Neural progenitor cell (in vitro differentiated cells): ENCODE measurements around the gene IL36B. TPM values are rescaled to one million over a fixed set of nuclear protein-coding genes. Genes with fewer than 3 reads are reported as not detected.

Source experiments
- DNase-seq: peaks from one replicate; pipeline ENCODE4 v3.0.0-alpha.2; 2016; ENCODE audit warnings: low spot score
- H2AFZ ChIP-seq: fragments of 200-600 bp; sonication (generic); replicated peaks from 2 replicates; pipeline ENCODE4 v1.6.1; 2016; ENCODE audit warnings: antibody characterized with exemption
- H3F3A ChIP-seq: fragments of 200-600 bp; sonication (generic); 2 replicates; pipeline ENCODE4 v1.6.1; 2016; ENCODE audit warnings: antibody characterized with exemption, low read depth
- H3K27ac ChIP-seq: fragments of 200-600 bp; sonication (generic); 2 replicates; pipeline ENCODE4 v1.5.1; 2016; ENCODE audit warnings: mild to moderate bottlenecking
- H3K27me3 ChIP-seq: fragments of 200-600 bp; sonication (generic); 2 replicates; pipeline ENCODE4 v1.6.1; 2016; ENCODE audit warnings: mild to moderate bottlenecking, moderate library complexity
- H3K36me3 ChIP-seq: fragments of 200-600 bp; sonication (generic); 2 replicates; pipeline ENCODE4 v1.5.1; 2016
- H3K4me1 ChIP-seq: fragments of 200-600 bp; sonication (generic); 2 replicates; pipeline ENCODE4 v1.6.1; 2016; ENCODE audit warnings: mixed run types
- H3K4me2 ChIP-seq: fragments of 200-600 bp; sonication (generic); 2 replicates; pipeline ENCODE4 v1.6.1; 2016
- H3K4me3 ChIP-seq: fragments of 200-600 bp; sonication (generic); 2 replicates; pipeline ENCODE4 v1.5.1; 2016
- H3K79me2 ChIP-seq: fragments of 200-600 bp; sonication (generic); 2 replicates; pipeline ENCODE4 v1.6.1; 2016; ENCODE audit warnings: low read depth
- H3K9ac ChIP-seq: fragments of 200-600 bp; sonication (generic); 2 replicates; pipeline ENCODE4 v1.6.1; 2016
- H3K9me3 ChIP-seq: fragments of 200-600 bp; sonication (generic); 2 replicates; pipeline ENCODE4 v1.5.1; 2016; ENCODE audit warnings: low read depth
- H4K20me1 ChIP-seq: fragments of 200-600 bp; sonication (generic); 2 replicates; pipeline ENCODE4 v1.6.1; 2016; ENCODE audit warnings: low read depth
- H3K27ac Mint-ChIP-seq: 3 replicates; pipeline ENCODE4 v1.8.0; 2021; ENCODE audit warnings: mixed read lengths
- H3K27me3 Mint-ChIP-seq: 2 replicates; pipeline ENCODE4 v1.8.0; 2022; ENCODE audit warnings: low read depth, mild to moderate bottlenecking, inconsistent platforms, moderate library complexity, mixed read lengths; ENCODE audit not compliant: insufficient read depth
- H3K36me3 Mint-ChIP-seq: 3 replicates; pipeline ENCODE4 v1.8.0; 2021; ENCODE audit warnings: mixed read lengths
- H3K4me1 Mint-ChIP-seq: 3 replicates; pipeline ENCODE4 v1.8.0; 2021; ENCODE audit warnings: mixed read lengths
- H3K4me3 Mint-ChIP-seq: 3 replicates; pipeline ENCODE4 v1.8.0; 2021; ENCODE audit warnings: mild to moderate bottlenecking, moderate library complexity, mixed read lengths
- H3K9me3 Mint-ChIP-seq: 3 replicates; pipeline ENCODE4 v1.8.0; 2020; ENCODE audit warnings: mixed read lengths
- EZH2 ChIP-seq: fragments of 200-600 bp; sonication (generic); IDR thresholded peaks from 2 replicates; pipeline ENCODE4 v1.6.1; 2017; ENCODE audit warnings: antibody characterized with exemption, mild to moderate bottlenecking, moderate library complexity
- EZH2phosphoT487 ChIP-seq: fragments of 200-600 bp; sonication (generic); IDR thresholded peaks from 2 replicates; pipeline ENCODE4 v1.6.1; 2017; ENCODE audit warnings: antibody characterized with exemption
- total RNA-seq: library from RNA; depleted of rRNA; stranded (reverse); fragments of >200 nt; gene quantifications from 2 replicates; pipeline ENCODE4 v1.2.3, GENCODE V29; 2015; ENCODE audit warnings: low replicate concordance
- TF ChIP-seq, protein P1 (sequence below): fragments of 200-600 bp; sonication (generic); IDR thresholded peaks from 2 replicates; pipeline ENCODE4 v1.5.1; 2017; ENCODE audit warnings: antibody characterized with exemption, mild to moderate bottlenecking

IL36B gene
- total RNA-seq, 1 donor from 2014 or later: not detected

DNA sequence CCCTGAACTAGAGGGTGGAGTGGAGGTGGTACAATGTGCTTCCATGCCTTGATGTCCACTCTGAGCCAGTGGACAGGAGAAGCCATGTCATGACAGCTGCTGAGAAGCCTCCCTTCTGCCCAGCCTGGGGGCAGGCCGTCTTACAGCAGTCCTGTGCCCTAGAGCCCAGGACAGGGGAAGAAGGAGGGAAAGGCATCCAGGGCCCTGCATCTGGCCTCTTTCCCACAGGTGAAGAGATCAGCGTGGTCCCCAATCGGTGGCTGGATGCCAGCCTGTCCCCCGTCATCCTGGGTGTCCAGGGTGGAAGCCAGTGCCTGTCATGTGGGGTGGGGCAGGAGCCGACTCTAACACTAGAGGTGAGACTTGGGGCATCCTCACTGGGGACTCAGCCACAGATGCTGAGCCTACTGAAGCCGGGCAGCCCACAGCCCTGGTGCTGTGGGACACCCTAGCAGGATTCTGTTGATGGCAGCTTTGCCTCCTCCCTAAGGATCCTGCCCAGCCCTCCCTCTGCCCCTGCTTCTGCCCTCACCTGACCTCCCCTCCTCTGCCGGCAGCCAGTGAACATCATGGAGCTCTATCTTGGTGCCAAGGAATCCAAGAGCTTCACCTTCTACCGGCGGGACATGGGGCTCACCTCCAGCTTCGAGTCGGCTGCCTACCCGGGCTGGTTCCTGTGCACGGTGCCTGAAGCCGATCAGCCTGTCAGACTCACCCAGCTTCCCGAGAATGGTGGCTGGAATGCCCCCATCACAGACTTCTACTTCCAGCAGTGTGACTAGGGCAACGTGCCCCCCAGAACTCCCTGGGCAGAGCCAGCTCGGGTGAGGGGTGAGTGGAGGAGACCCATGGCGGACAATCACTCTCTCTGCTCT lies 9.5 kb upstream of the IL36B start:
- H3K36me3 Mint-ChIP-seq: no peaks in the 10 kb centered on the region
- no peak overlapping the region for H2AFZ ChIP-seq

DNA sequence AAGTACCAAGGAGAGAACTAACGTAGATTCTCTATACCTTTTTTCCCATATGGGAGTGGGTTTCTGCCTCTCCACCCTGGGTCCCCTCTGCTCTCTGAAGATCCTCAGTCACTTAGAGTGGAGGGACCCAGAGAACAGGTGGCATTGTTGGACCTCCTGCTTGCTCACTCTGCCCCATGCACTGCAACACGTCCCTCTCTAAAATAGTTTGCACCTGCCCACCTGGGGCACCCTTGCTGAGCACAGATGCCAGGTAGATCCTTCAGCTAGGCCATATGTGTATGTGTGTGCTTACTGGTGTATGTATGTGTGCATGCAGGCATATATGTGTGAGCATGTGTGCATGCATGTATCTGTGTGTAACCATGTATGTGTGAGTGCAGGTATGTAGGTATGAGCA lies 8.6 kb upstream of the IL36B start:
- no peaks in the 10 kb centered on the region for H3K9me3 ChIP-seq
- H3K27me3 ChIP-seq: no peaks in the 10 kb centered on the region
- no peaks in the 10 kb centered on the region for H3K36me3 Mint-ChIP-seq

More for the DNA sequence above, 9.5 kb upstream of the IL36B start:
- no peaks in the 10 kb centered on the region for H4K20me1 ChIP-seq
- H3K4me3 ChIP-seq: no peak overlapping the region
- no peak overlapping the region for H3K9ac ChIP-seq
- peaks cover 12% of the 10 kb centered on the region for H3K4me1 Mint-ChIP-seq
- H3K79me2 ChIP-seq: no peaks in the 10 kb centered on the region
- no peaks in the 10 kb centered on the region for H3K36me3 ChIP-seq
- H3K27me3 ChIP-seq: no peaks in the 10 kb centered on the region
- no peak for DNase-seq
- no peak overlapping the region for H3K4me2 ChIP-seq
- peaks cover 3% of the 10 kb centered on the region for H3K9me3 Mint-ChIP-seq
- H3K9me3 ChIP-seq: no peaks in the 10 kb centered on the region
- H3K27ac Mint-ChIP-seq: no peak overlapping the region
- no peaks in the 10 kb centered on the region for H3F3A ChIP-seq
- no peak overlapping the region for H3K27ac ChIP-seq
- TF ChIP-seq EZH2 (no peak), EZH2phosphoT487 (no peak)
- TF ChIP-seq, protein P1, sequence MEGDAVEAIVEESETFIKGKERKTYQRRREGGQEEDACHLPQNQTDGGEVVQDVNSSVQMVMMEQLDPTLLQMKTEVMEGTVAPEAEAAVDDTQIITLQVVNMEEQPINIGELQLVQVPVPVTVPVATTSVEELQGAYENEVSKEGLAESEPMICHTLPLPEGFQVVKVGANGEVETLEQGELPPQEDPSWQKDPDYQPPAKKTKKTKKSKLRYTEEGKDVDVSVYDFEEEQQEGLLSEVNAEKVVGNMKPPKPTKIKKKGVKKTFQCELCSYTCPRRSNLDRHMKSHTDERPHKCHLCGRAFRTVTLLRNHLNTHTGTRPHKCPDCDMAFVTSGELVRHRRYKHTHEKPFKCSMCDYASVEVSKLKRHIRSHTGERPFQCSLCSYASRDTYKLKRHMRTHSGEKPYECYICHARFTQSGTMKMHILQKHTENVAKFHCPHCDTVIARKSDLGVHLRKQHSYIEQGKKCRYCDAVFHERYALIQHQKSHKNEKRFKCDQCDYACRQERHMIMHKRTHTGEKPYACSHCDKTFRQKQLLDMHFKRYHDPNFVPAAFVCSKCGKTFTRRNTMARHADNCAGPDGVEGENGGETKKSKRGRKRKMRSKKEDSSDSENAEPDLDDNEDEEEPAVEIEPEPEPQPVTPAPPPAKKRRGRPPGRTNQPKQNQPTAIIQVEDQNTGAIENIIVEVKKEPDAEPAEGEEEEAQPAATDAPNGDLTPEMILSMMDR: no peak
- no peak overlapping the region for H3K4me3 Mint-ChIP-seq
- H3K4me1 ChIP-seq: no peaks in the 10 kb centered on the region
- H3K27me3 Mint-ChIP-seq: peaks cover 9% of the 10 kb centered on the region

DNA sequence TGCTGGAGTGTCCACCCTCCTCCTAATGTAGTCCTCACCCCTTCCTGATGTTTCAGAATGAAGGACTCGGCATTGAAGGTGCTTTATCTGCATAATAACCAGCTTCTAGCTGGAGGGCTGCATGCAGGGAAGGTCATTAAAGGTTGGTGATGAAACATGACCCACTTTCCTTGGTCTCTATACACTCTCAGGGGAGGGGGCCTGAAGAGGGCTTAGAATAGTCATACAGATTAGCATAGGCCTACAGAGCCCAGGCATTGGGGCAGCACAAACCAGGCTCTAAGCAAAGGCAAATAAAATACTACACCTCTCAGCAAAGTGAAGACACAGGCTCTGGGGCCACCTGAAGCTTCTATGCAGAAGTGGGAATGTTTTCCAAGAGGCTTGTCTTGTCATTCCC lies 8.1 kb upstream of the IL36B start:
- Histone ChIP-seq H3K4me1 (no peaks in the 10 kb centered on the region), H3K27me3 (no peaks in the 10 kb centered on the region), H3K4me2 (no peak overlapping the region), H2AFZ (no peak overlapping the region), H3F3A (no peaks in the 10 kb centered on the region), H3K9me3 (no peaks in the 10 kb centered on the region), H4K20me1 (no peaks in the 10 kb centered on the region), H3K79me2 (no peaks in the 10 kb centered on the region), H3K36me3 (no peaks in the 10 kb centered on the region), H3K4me3 (no peak overlapping the region), H3K9ac (no peak overlapping the region), H3K27ac (no peak overlapping the region)
- Mint-ChIP-seq H3K9me3 (peaks cover 7% of the 10 kb centered on the region), H3K4me3 (no peak overlapping the region), H3K4me1 (peaks cover 12% of the 10 kb centered on the region), H3K27me3 (peaks cover 10% of the 10 kb centered on the region), H3K27ac (no peak overlapping the region), H3K36me3 (no peaks in the 10 kb centered on the region)
- no peak for TF ChIP-seq EZH2
- no peak for TF ChIP-seq EZH2phosphoT487
- TF ChIP-seq, protein P1: no peak
- no peak for DNase-seq

More for the DNA sequence above, 8.6 kb upstream of the IL36B start:
- no peak overlapping the region for H3K4me3 ChIP-seq
- H3K9me3 Mint-ChIP-seq: peaks cover 4% of the 10 kb centered on the region
- H3F3A ChIP-seq: no peaks in the 10 kb centered on the region
- no peak overlapping the region for H2AFZ ChIP-seq
- no peak overlapping the region for H3K9ac ChIP-seq
- no peak overlapping the region for H3K27ac ChIP-seq
- H3K79me2 ChIP-seq: no peaks in the 10 kb centered on the region
- peaks cover 12% of the 10 kb centered on the region for H3K4me1 Mint-ChIP-seq
- no peak overlapping the region for H3K4me2 ChIP-seq
- H3K27me3 Mint-ChIP-seq: peaks cover 9% of the 10 kb centered on the region
- H3K27ac Mint-ChIP-seq: peak overlapping the region; percentile 50
- TF ChIP-seq, protein P1: no peak
- TF ChIP-seq EZH2 (no peak), EZH2phosphoT487 (no peak)
- no peaks in the 10 kb centered on the region for H3K36me3 ChIP-seq
- H4K20me1 ChIP-seq: no peaks in the 10 kb centered on the region
- DNase-seq: no peak
- no peaks in the 10 kb centered on the region for H3K4me1 ChIP-seq
- H3K4me3 Mint-ChIP-seq: peak overlapping the region; percentile 22
